ENCODE measurements around the gene HERC2. TPM values are rescaled to one million over a fixed set of nuclear protein-coding genes. Genes with fewer than 3 reads are reported as not detected.
"Not testable (repeated sequence)": the region's sequence is repeated elsewhere in the genome, so short reads cannot be mapped to it uniquely, and the experiment has no call there.

HERC2 gene
- total and polyA plus RNA-seq, 8 donors = 7.9 to 437 (median 72.7) TPM

DNA sequence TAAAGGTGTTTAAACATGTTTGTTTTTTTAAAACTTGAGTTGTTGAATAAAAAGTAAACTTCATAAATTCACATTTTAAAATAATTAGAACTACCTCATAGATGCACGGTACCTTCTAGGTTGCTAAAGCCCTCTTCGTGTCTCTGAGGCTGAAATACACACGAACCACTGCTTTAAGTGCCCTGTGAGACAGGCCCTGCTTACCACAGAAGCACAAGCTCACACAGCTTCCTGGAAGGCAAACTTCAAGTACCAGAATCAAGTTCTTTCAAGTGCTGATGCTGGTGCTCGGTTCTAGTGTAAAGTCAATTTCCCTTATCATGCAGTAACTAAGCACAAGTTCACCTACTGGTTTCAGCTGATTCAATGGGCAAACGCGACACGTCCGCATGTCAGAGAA is 108.6 kb downstream of the HERC2 start:
- DNase-seq; H3K27ac ChIP-seq; H3K9me3 ChIP-seq; H3K4me1 ChIP-seq; H3K27me3 ChIP-seq; H3K4me3 ChIP-seq; intact Hi-C loops (cut with DNase I; ENCODE audit: low total_unique reads): not testable (repeated sequence)
- peaks cover 17 to 82% (median 75%) of the 10 kb centered on the region in 4 donors for H3K36me3 ChIP-seq
- WGBS, 5 donors = 83 to 92% (median 89%) methylated on average over 5 of the region's 8 CpGs

DNA sequence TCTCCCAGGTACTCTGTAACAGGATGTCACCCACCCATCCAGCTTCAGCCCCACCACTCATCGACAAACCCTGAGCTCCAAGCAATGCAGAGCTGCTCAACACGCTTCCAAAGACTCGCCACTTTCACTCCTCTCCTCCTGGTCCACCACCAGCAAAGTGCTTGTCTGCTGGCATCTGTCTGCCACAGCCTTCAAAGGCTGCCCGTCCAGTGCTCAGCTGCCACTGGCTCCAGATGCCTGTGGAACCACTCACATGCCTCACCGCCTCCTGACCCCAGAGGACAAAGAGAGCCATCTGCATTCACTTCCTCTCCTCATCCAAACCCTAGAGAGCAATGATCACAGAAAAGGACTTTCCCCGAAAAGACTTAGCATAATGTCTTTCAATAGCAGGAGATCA is 113.4 kb downstream of the HERC2 start:
- intact Hi-C loops (cut with DNase I; ENCODE audit: low total_unique reads) = no loop called here
- Histone ChIP-seq H3K9me3 (no peaks in the 10 kb centered on the region), H3K4me3 (no peak overlapping the region), H3K4me1 (no peaks in the 10 kb centered on the region), H3K27me3 (no peaks in the 10 kb centered on the region), H3K36me3 (peaks cover 5 to 52% (median 44%) of the 10 kb centered on the region in 4 donors), H3K27ac (no peak overlapping the region)
- TF ChIP-seq POLR2A (IDR thresholded peaks at IDR 0.05) (no peak), CTCF (IDR thresholded peaks at IDR 0.05) (no peak), EP300 (IDR thresholded peaks at IDR 0.05) (no peak), POLR2AphosphoS5 (IDR thresholded peaks at IDR 0.05) (no peak)
- 92 to 97% (median 95%) methylated on average over 6 of the region's 6 CpGs for WGBS, 5 donors
- peak in 1 of 2 donors; percentile 14 for DNase-seq

GRCh38 chr15:28205640-28206039 is 116.3 kb downstream of the HERC2 start:
- intact Hi-C loops (cut with DNase I; ENCODE audit: low total_unique reads); H3K9me3 ChIP-seq; DNase-seq; H3K27me3 ChIP-seq; H3K4me1 ChIP-seq; H3K4me3 ChIP-seq; H3K27ac ChIP-seq: not testable (repeated sequence)
- peaks cover 11 to 48% (median 46%) of the 10 kb centered on the region in 4 donors for H3K36me3 ChIP-seq
- 40 to 48% methylated on average over 1 to 2 of the region's 10 CpGs; no CpG with 5 or more reads in 3 of the 5 donors for WGBS, 5 donors

DNA sequence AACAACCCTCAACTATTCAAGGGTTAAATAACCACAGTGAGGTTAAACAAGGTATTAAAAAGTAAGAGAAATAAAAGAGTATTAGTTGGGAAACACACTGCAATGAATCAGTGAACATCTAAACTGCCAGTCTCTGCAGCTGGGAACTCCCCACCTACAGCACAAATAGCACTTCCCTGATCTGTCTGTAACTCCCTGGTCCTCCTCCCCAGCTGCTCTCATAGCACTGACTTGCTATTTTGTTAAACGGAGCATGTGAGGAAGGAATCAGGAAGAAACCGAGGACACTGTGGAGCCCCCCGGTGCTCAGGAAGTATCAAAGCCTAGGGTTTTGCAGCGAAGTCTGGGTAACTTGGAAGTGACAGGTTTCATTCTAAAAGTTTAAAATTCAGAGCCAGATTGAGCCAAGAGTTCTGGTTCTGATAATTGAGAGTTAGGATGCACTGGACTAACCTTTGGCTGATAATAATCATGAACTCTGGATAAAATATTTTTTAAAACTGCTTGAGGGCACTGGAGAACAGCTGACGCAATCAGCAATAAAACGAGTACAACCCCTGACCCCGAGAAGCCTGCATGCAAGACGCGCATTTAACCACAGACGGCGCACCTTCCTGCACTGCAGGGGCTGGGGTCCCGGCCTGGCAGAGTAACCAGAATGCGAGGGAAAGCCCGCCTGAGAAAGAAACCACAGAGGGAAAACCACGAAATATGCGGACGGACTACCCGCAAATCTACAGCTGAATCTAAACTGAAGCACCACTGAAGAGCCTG is 118.7 kb downstream of the HERC2 start:
- intact Hi-C loops (cut with DNase I; ENCODE audit: low total_unique reads); H3K4me1 ChIP-seq; DNase-seq; H3K27me3 ChIP-seq; H3K4me3 ChIP-seq; H3K9me3 ChIP-seq; H3K27ac ChIP-seq: not testable (repeated sequence)
- H3K36me3 ChIP-seq = peaks cover 11 to 52% (median 46%) of the 10 kb centered on the region in 4 donors
- WGBS, 5 donors = 80 to 88% (median 81%) methylated on average over 11 to 16 of the region's 18 CpGs

DNA sequence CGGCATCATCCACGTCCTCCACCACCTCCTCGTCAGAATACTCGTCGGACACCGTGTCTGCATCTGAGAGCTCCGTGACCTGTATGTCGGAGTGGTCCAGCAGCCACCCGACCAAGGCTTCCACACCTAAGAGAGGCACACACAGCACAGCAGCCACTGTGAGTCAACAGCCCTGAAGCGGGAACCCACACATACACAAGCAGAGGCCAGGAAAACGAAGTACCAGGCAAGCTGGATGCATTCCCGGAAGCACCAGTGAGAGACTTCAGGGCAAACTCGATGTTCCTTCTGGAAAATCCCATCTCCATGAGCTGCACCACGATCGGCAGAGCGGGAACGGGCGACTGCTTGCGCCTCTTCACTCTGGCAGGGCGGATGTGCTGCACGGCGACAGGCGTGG is 119.9 kb downstream of the HERC2 start:
- H3K27me3 ChIP-seq; H3K27ac ChIP-seq; intact Hi-C loops (cut with DNase I; ENCODE audit: low total_unique reads); H3K4me3 ChIP-seq; H3K4me1 ChIP-seq; DNase-seq; H3K9me3 ChIP-seq: not testable (repeated sequence)
- 80 to 97% (median 94%) methylated on average over 2 to 6 of the region's 23 CpGs; no CpG with 5 or more reads in 1 of the 5 donors for WGBS, 5 donors
- H3K36me3 ChIP-seq = peaks cover 11 to 63% (median 57%) of the 10 kb centered on the region in 4 donors

DNA sequence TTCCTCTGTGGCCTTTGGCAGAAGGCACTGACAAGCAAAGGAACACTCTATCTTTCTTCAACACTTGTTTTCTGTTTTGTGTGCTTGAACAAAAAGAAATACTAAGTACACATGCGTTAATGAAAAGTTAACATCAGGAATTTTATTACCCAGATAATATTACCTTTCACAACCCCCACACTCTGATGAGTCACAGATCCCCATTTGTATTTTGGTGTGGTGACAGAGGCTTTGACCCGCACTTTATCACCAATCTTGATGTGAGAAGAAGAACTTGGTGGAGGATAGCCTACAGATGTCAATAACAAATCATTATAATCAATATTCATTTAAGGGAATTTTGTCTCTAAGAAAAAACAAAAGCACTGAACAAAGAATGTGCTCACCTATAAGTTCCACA is 123.8 kb downstream of the HERC2 start:
- intact Hi-C loops (cut with DNase I; ENCODE audit: low total_unique reads); H3K27ac ChIP-seq; H3K4me1 ChIP-seq; H3K27me3 ChIP-seq; H3K4me3 ChIP-seq; H3K9me3 ChIP-seq; DNase-seq: not testable (repeated sequence)
- peaks cover 11 to 74% (median 69%) of the 10 kb centered on the region in 4 donors for H3K36me3 ChIP-seq
- 92 to 100% (median 94%) methylated on average over 2 of the region's 2 CpGs for WGBS, 5 donors

DNA sequence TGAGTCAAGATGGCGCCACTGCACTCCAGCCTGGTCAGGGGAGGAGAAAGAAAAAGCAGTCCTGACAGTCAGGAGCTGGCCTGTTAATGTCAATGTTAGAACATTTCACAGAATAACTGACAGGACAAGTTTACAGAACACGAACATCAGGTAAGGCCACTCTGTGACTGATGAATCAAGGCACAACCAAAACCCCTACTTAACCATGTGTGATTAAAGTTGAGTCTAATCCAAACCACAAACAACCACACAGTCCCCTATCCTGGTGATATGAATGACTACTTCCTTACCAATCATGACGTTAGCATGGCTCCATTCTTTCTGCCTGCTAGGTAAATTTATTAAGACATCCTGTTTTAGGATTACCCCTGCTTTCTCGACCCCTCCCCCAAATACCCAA is 124.3 kb downstream of the HERC2 start:
- H3K9me3 ChIP-seq; H3K27ac ChIP-seq; intact Hi-C loops (cut with DNase I; ENCODE audit: low total_unique reads); H3K4me3 ChIP-seq; H3K4me1 ChIP-seq; DNase-seq; H3K27me3 ChIP-seq: not testable (repeated sequence)
- H3K36me3 ChIP-seq = peaks cover 11 to 76% (median 71%) of the 10 kb centered on the region in 4 donors
- 78 to 97% (median 90%) methylated on average over 2 to 4 of the region's 4 CpGs for WGBS, 5 donors

DNA sequence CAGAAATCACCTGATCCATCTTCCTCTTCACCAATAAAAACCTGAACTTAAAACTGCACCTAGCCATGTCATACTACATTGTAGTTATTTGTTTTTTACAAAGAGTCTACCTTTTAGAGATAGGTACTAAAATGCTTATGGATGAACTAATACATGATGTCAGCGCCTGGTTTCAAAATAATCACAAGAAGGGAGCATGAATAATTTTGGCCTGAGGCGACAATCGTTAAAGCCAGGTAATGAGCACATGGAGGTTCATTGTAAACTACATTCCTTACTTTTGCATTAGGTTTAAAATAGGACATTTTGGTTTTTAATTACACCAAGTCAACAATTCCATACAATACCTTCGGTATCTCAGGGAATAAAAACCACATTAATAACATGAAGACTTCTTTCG is 125.4 kb downstream of the HERC2 start:
- H3K27me3 ChIP-seq; DNase-seq; H3K27ac ChIP-seq; intact Hi-C loops (cut with DNase I; ENCODE audit: low total_unique reads); H3K9me3 ChIP-seq; H3K4me1 ChIP-seq; H3K4me3 ChIP-seq: not testable (repeated sequence)
- peaks cover 13 to 79% (median 74%) of the 10 kb centered on the region in 4 donors for H3K36me3 ChIP-seq
- WGBS, 5 donors = 91 to 99% (median 96%) methylated on average over 5 of the region's 5 CpGs

Measured in stomach (tissue), 9 donors.